ENCODE measurements around the gene ITLN2.
A peak's percentile ranks its signal among the peaks of the same experiment; 100 is the strongest.
"Not testable (repeated sequence)": the region's sequence is repeated elsewhere in the genome, so short reads cannot be mapped to it uniquely, and the experiment has no call there.

Gene ITLN2

DNA sequence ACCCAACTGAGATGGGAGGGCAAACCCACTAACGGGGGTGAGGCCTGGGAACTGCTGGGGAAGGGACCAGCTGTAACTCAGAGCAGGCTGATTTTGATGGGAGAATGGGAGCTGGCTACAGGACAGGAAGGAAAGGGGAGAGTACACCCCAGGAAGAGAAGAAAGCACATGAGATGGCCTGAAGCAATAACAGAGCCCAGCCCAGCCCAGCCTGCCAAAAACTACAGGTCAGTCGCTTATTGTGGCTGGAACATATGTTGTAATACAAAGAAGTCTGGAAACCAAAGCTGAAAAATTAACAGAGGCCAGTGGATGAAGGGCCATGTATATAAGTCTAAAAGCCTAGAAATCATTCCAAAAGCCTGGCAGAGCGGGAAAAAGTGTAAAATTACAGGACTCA lies 1.6 kb downstream of the ITLN2 start:
- H3K4me3 ChIP-seq (ENCODE audit: low read depth, low read length) = no peak overlapping the region
- TF ChIP-seq, protein P1, sequence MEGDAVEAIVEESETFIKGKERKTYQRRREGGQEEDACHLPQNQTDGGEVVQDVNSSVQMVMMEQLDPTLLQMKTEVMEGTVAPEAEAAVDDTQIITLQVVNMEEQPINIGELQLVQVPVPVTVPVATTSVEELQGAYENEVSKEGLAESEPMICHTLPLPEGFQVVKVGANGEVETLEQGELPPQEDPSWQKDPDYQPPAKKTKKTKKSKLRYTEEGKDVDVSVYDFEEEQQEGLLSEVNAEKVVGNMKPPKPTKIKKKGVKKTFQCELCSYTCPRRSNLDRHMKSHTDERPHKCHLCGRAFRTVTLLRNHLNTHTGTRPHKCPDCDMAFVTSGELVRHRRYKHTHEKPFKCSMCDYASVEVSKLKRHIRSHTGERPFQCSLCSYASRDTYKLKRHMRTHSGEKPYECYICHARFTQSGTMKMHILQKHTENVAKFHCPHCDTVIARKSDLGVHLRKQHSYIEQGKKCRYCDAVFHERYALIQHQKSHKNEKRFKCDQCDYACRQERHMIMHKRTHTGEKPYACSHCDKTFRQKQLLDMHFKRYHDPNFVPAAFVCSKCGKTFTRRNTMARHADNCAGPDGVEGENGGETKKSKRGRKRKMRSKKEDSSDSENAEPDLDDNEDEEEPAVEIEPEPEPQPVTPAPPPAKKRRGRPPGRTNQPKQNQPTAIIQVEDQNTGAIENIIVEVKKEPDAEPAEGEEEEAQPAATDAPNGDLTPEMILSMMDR (IDR thresholded peaks at IDR 0.05; ENCODE audit: borderline replicate concordance, insufficient read depth, low read depth, low read length) = no peak

DNA sequence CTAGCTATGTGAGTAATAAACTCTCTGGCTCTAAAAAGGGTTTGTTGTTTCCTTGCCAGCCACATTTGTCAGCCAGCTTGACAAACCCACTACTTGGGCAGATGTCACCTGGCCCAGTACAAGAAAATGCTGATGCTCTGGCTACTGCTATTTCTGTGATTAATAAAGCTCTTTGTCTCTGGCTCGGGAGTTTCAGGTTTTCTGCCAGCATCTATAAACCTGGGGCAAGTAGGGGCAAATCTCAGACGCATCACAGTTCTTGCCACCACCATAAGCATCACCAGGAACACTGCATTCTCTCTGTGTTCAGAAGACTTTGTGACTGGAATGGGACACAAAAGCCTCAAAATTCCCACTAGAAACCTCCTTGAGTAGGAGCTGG lies 2.5 kb downstream of the ITLN2 start:
- TF ChIP-seq, protein P1 (IDR thresholded peaks at IDR 0.05; ENCODE audit: borderline replicate concordance, insufficient read depth, low read depth, low read length) = no peak
- H3K4me3 ChIP-seq (ENCODE audit: low read depth, low read length) = no peak overlapping the region

DNA sequence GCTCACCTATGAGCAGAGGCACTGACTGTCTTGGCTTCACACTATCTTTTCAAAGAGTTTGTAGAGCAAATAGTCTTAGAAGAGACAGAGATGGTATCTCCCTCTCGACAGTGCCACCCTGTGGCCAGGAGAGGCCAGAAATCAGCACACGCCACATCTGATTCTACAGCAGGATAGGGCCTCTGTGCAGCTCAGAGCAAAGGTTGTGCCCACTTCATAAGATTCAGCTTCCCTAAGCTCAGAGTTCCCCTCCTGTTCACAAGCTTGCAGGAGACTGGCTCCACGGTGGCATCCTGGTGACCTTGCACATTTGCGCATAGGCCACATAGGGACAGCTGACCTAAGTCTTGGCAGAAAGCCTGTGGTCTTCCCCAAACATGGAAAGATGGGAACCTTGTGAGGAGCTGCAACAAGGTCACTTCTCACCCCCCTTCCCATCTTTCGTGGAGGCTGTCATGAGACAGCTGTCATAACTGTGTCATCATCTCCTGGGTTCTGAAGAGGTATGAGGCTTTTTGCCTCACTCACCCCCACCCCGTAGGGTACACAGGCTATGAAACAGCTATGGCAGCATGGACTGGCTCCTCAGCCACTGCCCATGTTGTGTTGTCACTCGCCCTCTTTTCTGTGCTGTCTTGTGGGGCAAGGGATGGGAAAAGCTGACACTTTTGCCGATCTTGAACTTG lies 3.0 kb downstream of the ITLN2 start:
- TF ChIP-seq, protein P1 (IDR thresholded peaks at IDR 0.05; ENCODE audit: borderline replicate concordance, insufficient read depth, low read depth, low read length) = peak; percentile 79

DNA sequence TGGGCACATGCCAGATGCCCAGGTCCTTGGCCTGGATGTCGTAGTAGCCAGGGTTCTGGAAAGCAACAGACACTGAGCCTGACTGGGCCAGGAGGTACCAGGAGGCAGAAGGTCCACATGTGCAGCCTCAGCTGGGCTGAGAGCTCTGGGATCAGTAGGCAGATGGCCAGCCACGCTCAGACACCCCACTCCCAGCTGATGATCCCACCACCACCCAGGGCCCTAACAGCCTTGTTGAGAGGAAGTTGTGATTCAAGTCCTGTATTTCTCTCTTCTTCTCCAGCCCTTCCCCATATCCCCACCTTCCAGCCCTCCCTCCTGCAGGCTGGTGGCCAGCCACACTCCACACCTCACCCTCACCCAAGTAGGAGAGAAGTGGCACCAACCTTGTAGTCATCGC lies 4.0 kb downstream of the ITLN2 start:
- no peak overlapping the region for H3K4me3 ChIP-seq (ENCODE audit: low read depth, low read length)
- TF ChIP-seq, protein P1 (IDR thresholded peaks at IDR 0.05; ENCODE audit: borderline replicate concordance, insufficient read depth, low read depth, low read length) = no peak

More for the DNA sequence above, 3.0 kb downstream of the ITLN2 start:
- H3K4me3 ChIP-seq (ENCODE audit: low read depth, low read length) = no peak overlapping the region

DNA sequence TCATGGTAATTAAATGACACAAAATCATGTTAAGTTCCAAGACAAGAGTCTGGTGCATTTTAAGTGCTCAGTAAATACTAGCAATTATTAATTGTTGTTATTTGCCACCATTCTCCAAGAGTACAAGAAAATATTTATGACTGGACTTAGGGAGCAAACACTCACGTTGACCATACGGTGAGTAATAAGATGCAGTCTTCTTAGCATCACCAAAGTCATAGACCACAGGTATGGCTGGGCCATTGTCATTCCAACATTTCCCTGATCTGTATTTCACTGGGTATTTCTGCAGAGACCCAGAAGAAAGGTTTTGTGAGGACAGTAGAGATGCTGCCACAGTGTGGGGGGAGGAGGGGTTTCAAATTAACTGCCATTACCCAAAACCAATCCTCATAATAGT lies 4.7 kb downstream of the ITLN2 start:
- TF ChIP-seq, protein P1 (IDR thresholded peaks at IDR 0.05; ENCODE audit: borderline replicate concordance, insufficient read depth, low read depth, low read length) = no peak
- no peak overlapping the region for H3K4me3 ChIP-seq (ENCODE audit: low read depth, low read length)

DNA sequence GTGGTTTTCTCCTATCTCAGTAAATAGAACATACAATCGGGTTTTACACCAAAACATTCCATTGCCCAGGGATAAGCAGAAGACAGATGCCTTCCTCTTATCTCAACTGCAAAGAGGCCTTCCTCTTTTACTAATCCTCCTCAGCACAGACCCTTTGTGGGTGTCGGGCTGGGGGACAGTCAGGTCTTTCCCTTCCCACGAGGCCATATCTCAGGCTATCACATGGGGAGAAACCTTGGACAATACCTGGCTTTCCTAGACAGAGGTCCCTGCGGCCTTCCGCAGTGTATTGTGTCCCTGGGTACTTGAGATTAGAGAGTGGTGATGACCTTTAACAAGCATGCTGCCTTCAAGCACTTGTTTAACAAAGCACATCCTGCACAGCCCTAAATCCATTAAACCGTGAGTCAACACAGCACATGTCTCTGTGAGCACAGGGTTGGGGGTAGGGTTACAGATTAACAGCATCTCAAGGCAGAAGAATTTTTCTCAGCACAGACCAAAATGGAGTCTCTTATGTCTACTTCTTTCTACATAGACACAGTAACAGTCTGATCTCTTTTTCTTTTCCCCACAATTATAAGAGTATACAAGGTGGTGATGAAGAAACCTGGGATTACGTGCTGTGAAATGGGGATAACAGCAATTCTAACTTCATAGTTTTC lies 5.3 kb downstream of the ITLN2 start:
- H3K4me3 ChIP-seq (ENCODE audit: low read depth, low read length) = not testable (repeated sequence)

DNA sequence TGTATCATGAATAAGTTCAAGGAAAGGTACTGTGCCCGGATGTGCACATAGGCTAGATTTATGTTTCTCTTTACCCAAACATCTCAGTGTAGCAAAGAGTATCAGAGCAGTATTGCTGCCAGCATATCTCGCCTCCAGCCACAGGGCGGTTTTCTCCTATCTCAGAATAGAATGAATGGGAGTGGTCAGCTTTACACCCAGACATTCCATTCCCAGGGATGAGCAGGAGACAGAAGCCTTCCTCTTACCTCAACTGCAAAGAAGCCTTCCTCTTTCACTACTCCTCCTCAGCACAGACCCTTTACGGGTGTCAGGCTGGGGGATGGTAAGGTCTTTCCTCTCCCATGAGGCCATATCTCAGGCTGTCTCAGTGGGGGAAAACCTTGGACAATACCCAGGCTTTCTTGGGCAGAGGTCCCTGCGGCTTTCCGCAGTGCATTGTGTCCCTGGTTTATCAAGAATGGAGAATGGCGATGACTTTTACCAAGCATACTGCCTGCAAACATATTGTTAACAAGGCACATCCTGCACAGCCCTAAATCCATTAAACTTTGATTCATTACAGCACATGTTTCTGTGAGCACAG lies 7.3 kb downstream of the ITLN2 start:
- not testable (repeated sequence) for H3K4me3 ChIP-seq (ENCODE audit: low read depth, low read length)

DNA sequence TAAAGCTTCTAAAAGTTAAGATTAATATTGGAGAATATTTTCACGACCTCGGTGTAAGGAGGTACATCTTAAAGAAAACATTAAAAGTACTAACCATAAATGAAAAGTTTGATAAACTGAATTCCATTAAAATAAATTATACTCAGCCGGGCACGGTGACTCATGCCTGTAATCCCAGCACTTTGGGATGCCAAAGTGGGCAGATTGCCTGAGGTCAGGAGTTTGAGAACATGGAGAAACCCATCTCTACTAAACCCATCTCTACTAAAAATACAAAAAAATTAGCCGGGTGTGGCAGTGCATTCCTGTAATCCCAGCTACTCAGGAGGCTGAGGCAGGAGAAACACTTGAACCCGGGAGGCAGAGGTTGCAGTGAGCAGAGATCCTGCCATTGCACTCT lies 8.7 kb downstream of the ITLN2 start:
- not testable (repeated sequence) for H3K4me3 ChIP-seq (ENCODE audit: low read depth, low read length)
